WERI-Rb-1 (cell line): ENCODE results near the gene KCNIP4.

Experiments
- DNase-seq: peaks from one replicate; pipeline ENCODE4 v3.0.0-alpha.2; 2020
- H3K27ac ChIP-seq: fragments of 250-450 bp; sonication (Bioruptor Pico); 2 replicates; pipeline ENCODE4 v1.5.1; 2020; ENCODE audit warnings: mild to moderate bottlenecking, moderate library complexity
- H3K27me3 ChIP-seq: fragments of 250-450 bp; sonication (Bioruptor Pico); 2 replicates; pipeline ENCODE4 v1.5.1; 2021; ENCODE audit warnings: mild to moderate bottlenecking, low read depth, moderate library complexity; ENCODE audit not compliant: insufficient read depth, severe bottlenecking
- H3K36me3 ChIP-seq: fragments of 250-450 bp; sonication (Bioruptor Pico); 2 replicates; pipeline ENCODE4 v1.5.1; 2020; ENCODE audit warnings: mild to moderate bottlenecking, moderate library complexity
- H3K4me3 ChIP-seq: 2 replicates; pipeline ENCODE4 v1.5.1; 2011; ENCODE audit warnings: low read depth, mild to moderate bottlenecking, control low read depth, low read length
- H3K9me3 ChIP-seq: fragments of 250-450 bp; sonication (Bioruptor Pico); 2 replicates; pipeline ENCODE4 v1.5.1; 2021; ENCODE audit warnings: mild to moderate bottlenecking, moderate library complexity; ENCODE audit not compliant: severe bottlenecking
- CTCF ChIP-seq: IDR thresholded peaks from 2 replicates; pipeline ENCODE4 v1.5.1; 2011; ENCODE audit warnings: low read depth, mild to moderate bottlenecking, control low read depth, inconsistent platforms, low read length

Gene KCNIP4

GRCh38 chr4:21869978-21870745 is 78.4 kb downstream of the KCNIP4 start:
- Histone ChIP-seq H3K36me3 (no peaks in the 10 kb centered on the region), H3K27ac (peak overlapping the region; percentile 32), H3K9me3 (no peaks in the 10 kb centered on the region), H3K4me3 (no peak overlapping the region), H3K27me3 (no peaks in the 10 kb centered on the region)
- DNase-seq, result no peak
- no peak for TF ChIP-seq CTCF

- TF ChIP-seq CTCF, result no peak
- H3K9me3 ChIP-seq, result no peaks in the 10 kb centered on the region
- no peak overlapping the region for H3K4me3 ChIP-seq
- no peak overlapping the region for H3K27ac ChIP-seq
- DNase-seq, result no peak
- no peaks in the 10 kb centered on the region for H3K27me3 ChIP-seq
- no peaks in the 10 kb centered on the region for H3K36me3 ChIP-seq
These were observed 83.9 kb downstream of the KCNIP4 start for GRCh38 chr4:21864686-21865085.

- DNase-seq, result no peak
- Histone ChIP-seq H3K9me3 (no peaks in the 10 kb centered on the region), H3K4me3 (no peak overlapping the region), H3K27ac (no peak overlapping the region), H3K27me3 (no peaks in the 10 kb centered on the region), H3K36me3 (no peaks in the 10 kb centered on the region)
- no peak for TF ChIP-seq CTCF
These were observed 85.7 kb downstream of the KCNIP4 start for GRCh38 chr4:21862917-21863316.

GRCh38 chr4:21858971-21859370 is 89.6 kb downstream of the KCNIP4 start:
- DNase-seq, result no peak
- no peak overlapping the region for H3K4me3 ChIP-seq
- peaks cover 10% of the 10 kb centered on the region for H3K9me3 ChIP-seq
- no peak overlapping the region for H3K27ac ChIP-seq
- no peaks in the 10 kb centered on the region for H3K27me3 ChIP-seq
- no peak for TF ChIP-seq CTCF
- H3K36me3 ChIP-seq, result peaks cover 6% of the 10 kb centered on the region

- H3K4me3 ChIP-seq, result no peak overlapping the region
- no peaks in the 10 kb centered on the region for H3K27me3 ChIP-seq
- DNase-seq, result no peak
These were observed 91.8 kb downstream of the KCNIP4 start for GRCh38 chr4:21856754-21857153.

More at GRCh38 chr4:21856754-21857153, 91.8 kb downstream of the KCNIP4 start:
- H3K9me3 ChIP-seq, result peaks cover 10% of the 10 kb centered on the region
- H3K36me3 ChIP-seq, result peaks cover 6% of the 10 kb centered on the region
- H3K27ac ChIP-seq, result no peak overlapping the region
- no peak for TF ChIP-seq CTCF
